K562 (cell line): Measurements from ENCODE around the gene DNAJB12. TPM values are rescaled to one million over a fixed set of nuclear protein-coding genes. Genes with fewer than 3 reads are reported as not detected.

ENCODE experiments used
- ADNP ChIP-seq: fragments of 200-800 bp; sonication (Bioruptor generic); IDR thresholded peaks from 2 replicates; pipeline ENCODE4 v1.6.1; 2016; ENCODE audit warnings: missing genetic modification characterization, missing compliant biosample characterization
- ATF3 ChIP-seq, 2 experiments: fragments of 450-650 bp in 1 of 2; sonication (generic) in 1 of 2; formaldehyde crosslinking in 1 of 2; IDR thresholded peaks in 1 of 2; conservative IDR thresholded peaks in 1 of 2; 2 replicates each; pipeline versions ENCODE4 v1.6.1 to v1.8.1; 2016 to 2023; ENCODE audit warnings: mild to moderate bottlenecking in 2 of 2, moderate library complexity in 2 of 2, inconsistent platforms in 1 of 2, missing genetic modification reagents in 1 of 2
- BACH1 ChIP-seq: fragments of 200-800 bp; sonication (Bioruptor generic); IDR thresholded peaks from 2 replicates; pipeline ENCODE4 v1.6.1; 2016; ENCODE audit warnings: missing genetic modification characterization, missing compliant biosample characterization
- CBFA2T2 ChIP-seq: fragments of 450-650 bp; conservative IDR thresholded peaks from 2 replicates; pipeline ENCODE4 v1.6.1; 2017; ENCODE audit warnings: mild to moderate bottlenecking
- CBFB ChIP-seq: sonication (generic); formaldehyde crosslinking; IDR thresholded peaks from 2 replicates; pipeline ENCODE4 v1.4.0; 2020; ENCODE audit warnings: mild to moderate bottlenecking, missing genetic modification reagents
- ETV5 ChIP-seq: sonication (generic); formaldehyde crosslinking; IDR thresholded peaks from 2 replicates; pipeline ENCODE4 v1.4.0; 2020; ENCODE audit warnings: low read depth, mild to moderate bottlenecking, missing genetic modification reagents
- FOXP4 ChIP-seq: sonication (generic); formaldehyde crosslinking; IDR thresholded peaks from 2 replicates; pipeline ENCODE4 v1.8.0; 2022; ENCODE audit warnings: mild to moderate bottlenecking, missing genetic modification reagents, borderline replicate concordance
- GTF2B ChIP-seq: IDR thresholded peaks from 2 replicates; pipeline ENCODE4 v1.6.1; 2011; ENCODE audit not compliant: insufficient read length; ENCODE audit errors: extremely low read depth
- IFI16 ChIP-seq: fragments of 250-450 bp; sonication (Bioruptor Pico); IDR thresholded peaks from 2 replicates; pipeline ENCODE4 v2.1.2; 2022; ENCODE audit warnings: mild to moderate bottlenecking, inconsistent platforms
- MAX ChIP-seq: sonication (generic); formaldehyde crosslinking; IDR thresholded peaks from 2 replicates; pipeline ENCODE4 v1.9.0; 2022; ENCODE audit warnings: mild to moderate bottlenecking, missing genetic modification reagents
- RNF219 ChIP-seq: fragments of 250-450 bp; sonication (Bioruptor Pico); IDR thresholded peaks from 2 replicates; pipeline ENCODE4 v1.5.0; 2022; ENCODE audit warnings: mild to moderate bottlenecking
- SMARCE1 ChIP-seq: fragments of 450-650 bp; IDR thresholded peaks from 2 replicates; pipeline ENCODE4 v1.7.1; 2016; ENCODE audit warnings: mild to moderate bottlenecking
- TEAD4 ChIP-seq, 2 experiments: sonication (generic) in 1 of 2; formaldehyde crosslinking in 1 of 2; IDR thresholded peaks; 2 replicates each; pipeline versions ENCODE4 v1.6.1 to v1.8.0; 2012 to 2022; ENCODE audit warnings: borderline replicate concordance in 1 of 2, inconsistent platforms in 1 of 2, low read length in 1 of 2, mild to moderate bottlenecking in 1 of 2, missing genetic modification reagents in 1 of 2
- USF2 ChIP-seq: sonication (generic); formaldehyde crosslinking; IDR thresholded peaks from 2 replicates; pipeline ENCODE4 v1.5.0; 2020; ENCODE audit warnings: missing genetic modification reagents
- ZNF511 ChIP-seq: sonication (generic); formaldehyde crosslinking; IDR thresholded peaks from 2 replicates; pipeline ENCODE4 v1.8.0; 2022; ENCODE audit warnings: mild to moderate bottlenecking, missing genetic modification reagents
- ZNF561 ChIP-seq: fragments of 450-650 bp; formaldehyde crosslinking; conservative IDR thresholded peaks from 2 replicates; pipeline ENCODE4 v1.4.0; 2020; ENCODE audit warnings: mild to moderate bottlenecking, moderate library complexity
- polyA plus RNA-seq, 8 experiments: library from polyadenylated mRNA; depleted of rRNA in 4 of 8; stranded (reverse) in 5 of 8; unstranded in 3 of 8; fragments of >200 nt; fragmentation: Nextera tagmentation in 2 of 8; fragmentation: Illumina TruSeq in 1 of 8; extraction: Ambion mirVana in 2 of 8; extraction: Trizol in 1 of 8; gene quantifications; 2 replicates each; pipeline versions ENCODE4 v1.2.1 to v1.2.3, GENCODE V29; 2011 to 2014; ENCODE audit warnings: inconsistent platforms in 1 of 8, missing spikeins in 1 of 8
- total RNA-seq, 7 experiments: library from RNA; depleted of rRNA in 6 of 7; stranded (reverse); fragments of >200 nt in 6 of 7; fragmentation: Illumina TruSeq in 2 of 7; extraction: Trizol in 2 of 7; gene quantifications; 2 replicates each; pipeline versions ENCODE4 v1.2.1 to v1.2.3, GENCODE V29; 2011 to 2021; ENCODE audit warnings: low replicate concordance in 1 of 7

Gene DNAJB12
- total and polyA plus RNA-seq, 9 of the 15 experiments (the other 6 are each of a cell fraction or from before 2014, with no cell fraction given) = 3.5 to 31.5 (median 20.3) TPM

GRCh38 chr10:72354356-72355213 is at the start of gene DNAJB12 (continued):
- TF ChIP-seq ADNP (tag) (no peak), TEAD4 (IDR thresholded peaks at IDR 0.05; ENCODE audit: low read length) (peak; percentile 55), TEAD4 (CRISPR knock-in tag; IDR thresholded peaks at IDR 0.05; ENCODE audit: borderline replicate concordance) (no peak), MAX (CRISPR knock-in tag) (peak; percentile 82; the same call in 1 of the 2 replicates), ZNF511 (CRISPR knock-in tag) (peak; percentile 85), GTF2B (no peak), CBFA2T2 (peak; percentile 69), USF2 (CRISPR knock-in tag) (peak; percentile 80), ATF3 (IDR thresholded peaks at IDR 0.05) (peak; percentile 59), ATF3 (CRISPR knock-in tag; conservative IDR thresholded peaks at IDR 0.05) (peak; percentile 72; the same call in 1 of the 2 replicates), BACH1 (tag) (peak; percentile 77; the same call in 1 of the 2 replicates), ETV5 (CRISPR knock-in tag) (no peak; the same call in none of the 2 replicates), CBFB (peak; percentile 69; the same call in 1 of the 2 replicates), SMARCE1 (no peak), RNF219 (CRISPR knock-in tag) (no peak), IFI16 (CRISPR knock-in tag) (no peak), FOXP4 (CRISPR knock-in tag) (no peak; the same call in none of the 2 replicates), ZNF561 (CRISPR knock-in tag) (no peak)
